HepG2 (cell line): Measurements from ENCODE around the gene LSM2. TPM values are rescaled to one million over a fixed set of nuclear protein-coding genes. Genes with fewer than 3 reads are reported as not detected.
A peak's percentile ranks its signal among the peaks of the same experiment; 100 is the strongest.

ENCODE experiments used
- AFF4 ChIP-seq: sonication (generic); formaldehyde crosslinking; IDR thresholded peaks from 2 replicates; pipeline ENCODE4 v1.4.0; 2020; ENCODE audit warnings: missing genetic modification reagents
- ARHGAP35 ChIP-seq: sonication (generic); formaldehyde crosslinking; IDR thresholded peaks from 2 replicates; pipeline ENCODE4 v1.9.0; 2022; ENCODE audit warnings: mild to moderate bottlenecking, inconsistent platforms, moderate library complexity, missing genetic modification reagents, borderline replicate concordance
- ATF5 ChIP-seq: sonication (generic); formaldehyde crosslinking; IDR thresholded peaks from 2 replicates; pipeline ENCODE4 v1.4.0; 2020; ENCODE audit warnings: mild to moderate bottlenecking, low read depth, missing genetic modification reagents
- ELF4 ChIP-seq: sonication (generic); formaldehyde crosslinking; IDR thresholded peaks from 2 replicates; pipeline ENCODE4 v1.5.0; 2020; ENCODE audit warnings: missing genetic modification reagents, mild to moderate bottlenecking, moderate library complexity, borderline replicate concordance
- HNF1B ChIP-seq: sonication (generic); formaldehyde crosslinking; IDR thresholded peaks from 2 replicates; pipeline ENCODE4 v1.5.1; 2020; ENCODE audit warnings: mild to moderate bottlenecking, moderate library complexity, missing genetic modification reagents
- MLLT10 ChIP-seq: sonication (generic); formaldehyde crosslinking; IDR thresholded peaks from 2 replicates; pipeline ENCODE4 v1.4.0; 2020; ENCODE audit warnings: missing genetic modification reagents
- NCOR1 ChIP-seq: fragments of 200-600 bp; sonication (generic); IDR thresholded peaks from 2 replicates; pipeline ENCODE4 v1.7.0; 2017; ENCODE audit warnings: antibody characterized with exemption, low read length, borderline replicate concordance
- PPARG ChIP-seq: conservative IDR thresholded peaks from 2 replicates; pipeline ENCODE4 v1.6.1; 2016; ENCODE audit warnings: missing biosample characterization, missing genetic modification reagents
- SMAD3 ChIP-seq: sonication (generic); formaldehyde crosslinking; IDR thresholded peaks from 2 replicates; pipeline ENCODE4 v1.4.0; 2020; ENCODE audit warnings: missing genetic modification reagents
- SRY ChIP-seq: sonication (generic); formaldehyde crosslinking; IDR thresholded peaks from 2 replicates; pipeline ENCODE4 v1.8.0; 2022; ENCODE audit warnings: mild to moderate bottlenecking, missing genetic modification reagents
- TERF1 ChIP-seq: sonication (generic); formaldehyde crosslinking; IDR thresholded peaks from 2 replicates; pipeline ENCODE4 v1.8.0; 2022; ENCODE audit warnings: mild to moderate bottlenecking, missing genetic modification reagents, moderate library complexity
- ZNF10 ChIP-seq: sonication (generic); formaldehyde crosslinking; IDR thresholded peaks from 2 replicates; pipeline ENCODE4 v1.4.0; 2020; ENCODE audit warnings: mild to moderate bottlenecking, low read depth, missing genetic modification reagents, borderline replicate concordance
- ZNF3 ChIP-seq: IDR thresholded peaks from 2 replicates; pipeline ENCODE4 v1.7.0; 2017; ENCODE audit warnings: inconsistent platforms
- ZNF501 ChIP-seq: sonication (generic); formaldehyde crosslinking; IDR thresholded peaks from 2 replicates; pipeline ENCODE4 v1.5.1; 2020; ENCODE audit warnings: mild to moderate bottlenecking, moderate library complexity, missing genetic modification reagents
- ZNF547 ChIP-seq: sonication (generic); formaldehyde crosslinking; IDR thresholded peaks from 2 replicates; pipeline ENCODE4 v1.5.1; 2020; ENCODE audit warnings: mild to moderate bottlenecking, missing genetic modification reagents
- ZNF552 ChIP-seq: sonication (generic); formaldehyde crosslinking; IDR thresholded peaks from 2 replicates; pipeline ENCODE4 v1.9.0; 2022; ENCODE audit warnings: missing genetic modification reagents, mild to moderate bottlenecking, borderline replicate concordance
- ZNF674 ChIP-seq: sonication (generic); formaldehyde crosslinking; IDR thresholded peaks from 2 replicates; pipeline ENCODE4 v1.5.0; 2020; ENCODE audit warnings: low read depth, mild to moderate bottlenecking, missing genetic modification reagents
- ZNF687 ChIP-seq: sonication (generic); formaldehyde crosslinking; IDR thresholded peaks from 2 replicates; pipeline ENCODE4 v1.5.1; 2020; ENCODE audit warnings: mild to moderate bottlenecking, missing genetic modification reagents, moderate library complexity
- polyA plus RNA-seq, 8 experiments: library from polyadenylated mRNA; depleted of rRNA in 3 of 8; stranded (reverse) in 7 of 8; unstranded in 1 of 8; fragments of >200 nt; fragmentation: Illumina TruSeq in 4 of 8; extraction: Trizol in 4 of 8; gene quantifications; 2 replicates each; pipeline versions ENCODE4 v1.2.1 to v1.2.3, GENCODE V29; 2011 to 2016; ENCODE audit warnings: low read depth in 4 of 8, missing spikeins in 1 of 8, mixed read lengths in 1 of 8; ENCODE audit not compliant: insufficient read depth in 1 of 8
- total RNA-seq, 5 experiments: library from RNA; depleted of rRNA; stranded (reverse); fragments of >200 nt; fragmentation: Illumina TruSeq; extraction: Trizol; gene quantifications; 2 replicates each; pipeline ENCODE4 v1.2.3, GENCODE V29; 2016; ENCODE audit warnings: low read depth in 1 of 5

Gene LSM2
- total and polyA plus RNA-seq, 2 of the 13 experiments (the other 11 are each of a cell fraction or from before 2014, with no cell fraction given) = 69.4 to 90.5 TPM

GRCh38 chr6:31776989-31777666 is 29.6 kb downstream of the LSM2 start, which contains the start of gene VWA7 (continued):
- TF ChIP-seq AFF4 (CRISPR knock-in tag) = no peak
- TF ChIP-seq TERF1 (CRISPR knock-in tag) = no peak
- no peak for TF ChIP-seq ZNF552
- no peak for TF ChIP-seq ZNF547 (CRISPR knock-in tag)
- peak; percentile 95 for TF ChIP-seq ZNF687 (CRISPR knock-in tag)
- no peak for TF ChIP-seq ZNF3 (CRISPR knock-in tag)
- no peak for TF ChIP-seq ZNF674 (CRISPR knock-in tag)
- no peak for TF ChIP-seq ZNF10 (CRISPR knock-in tag)
- TF ChIP-seq HNF1B = peak; percentile 96
- peak; percentile 86; the same call in 1 of the 2 replicates for TF ChIP-seq ARHGAP35
- TF ChIP-seq SMAD3 (CRISPR knock-in tag) = peak; percentile 27; the same call in 1 of the 2 replicates
- TF ChIP-seq SRY (CRISPR knock-in tag) = no peak; the same call in 1 of the 2 replicates
- no peak for TF ChIP-seq ELF4 (CRISPR knock-in tag)
- TF ChIP-seq ATF5 (CRISPR knock-in tag) = no peak
- TF ChIP-seq NCOR1 = no peak
- TF ChIP-seq ZNF501 (CRISPR knock-in tag) = peak; percentile 45; the same call in 1 of the 2 replicates
- no peak for TF ChIP-seq MLLT10 (CRISPR knock-in tag)
- peak; percentile 62 for TF ChIP-seq PPARG (CRISPR knock-in tag)
